Activated CD8-positive, alpha-beta memory T cell treated with anti-CD3 and anti-CD28 coated beads for 48 hours (primary cell): ENCODE measurements around the gene GET4.

Experiments used
- DNase-seq, 3 experiments: peaks; one replicate each; pipeline ENCODE4 v3.0.0-alpha.2; 2020; ENCODE audit warnings: low read depth in 2 of 3, low spot score in 2 of 3

The GET4 gene

GRCh38 chr7:898855-899681 is 22.7 kb downstream of the GET4 start:
- DNase-seq = no peak

GRCh38 chr7:899806-900205 is 23.5 kb downstream of the GET4 start:
- no peak for DNase-seq

GRCh38 chr7:900331-901040 is 24.1 kb downstream of the GET4 start:
- DNase-seq = no peak

- no peak for DNase-seq
Observed at GRCh38 chr7:901041-901387, 24.7 kb downstream of the GET4 start.

GRCh38 chr7:901388-902154 is 25.2 kb downstream of the GET4 start:
- no peak for DNase-seq

- no peak for DNase-seq
Observed at GRCh38 chr7:902996-903395, 26.6 kb downstream of the GET4 start.

GRCh38 chr7:903921-904755 is 27.8 kb downstream of the GET4 start:
- DNase-seq = no peak

GRCh38 chr7:904847-905246 is 28.5 kb downstream of the GET4 start:
- DNase-seq = no peak

- no peak for DNase-seq
Observed at GRCh38 chr7:906776-907157, 30.4 kb downstream of the GET4 start.

GRCh38 chr7:907158-907980 is 31.0 kb downstream of the GET4 start:
- no peak for DNase-seq

GRCh38 chr7:908159-908581 is 31.8 kb downstream of the GET4 start:
- no peak for DNase-seq

- peak in 1 of 3 experiments; percentile 82 for DNase-seq
Observed at GRCh38 chr7:908591-909357, 32.4 kb downstream of the GET4 start.

- no peak for DNase-seq
Observed at GRCh38 chr7:909358-910329, 33.3 kb downstream of the GET4 start.

- no peak for DNase-seq
Observed at GRCh38 chr7:910441-910861, 34.1 kb downstream of the GET4 start.

GRCh38 chr7:910931-911431 is 34.6 kb downstream of the GET4 start:
- DNase-seq = no peak

GRCh38 chr7:911791-912480 is 35.6 kb downstream of the GET4 start:
- DNase-seq = no peak

- no peak for DNase-seq
Observed at GRCh38 chr7:913736-914520, 37.6 kb downstream of the GET4 start.
